NOMO-1 (cell line): ENCODE results near the gene LMX1B.

Experiments
- DNase-seq, 2 experiments: peaks; one replicate each; lab custom pipeline; 2025; ENCODE audit not compliant: unreplicated experiment in 2 of 2; lab: John Stamatoyannopoulos, UW

LMX1B gene

GRCh38 chr9:126604059-126605055 is 9.4 kb upstream of the LMX1B start:
- DNase-seq = no peak

- no peak for DNase-seq
Observed at GRCh38 chr9:126605792-126606482, 7.8 kb upstream of the LMX1B start.

- no peak for DNase-seq
Observed at GRCh38 chr9:126606483-126606870, 7.3 kb upstream of the LMX1B start.

GRCh38 chr9:126607086-126607485 is 6.6 kb upstream of the LMX1B start:
- DNase-seq = no peak

- DNase-seq = no peak
Observed at GRCh38 chr9:126607731-126608130, 6.0 kb upstream of the LMX1B start.

- no peak for DNase-seq
Observed at GRCh38 chr9:126608551-126608950, 5.2 kb upstream of the LMX1B start.

- no peak for DNase-seq
Observed at GRCh38 chr9:126609191-126609590, 4.5 kb upstream of the LMX1B start.

- no peak for DNase-seq
Observed at GRCh38 chr9:126609711-126610388, 3.9 kb upstream of the LMX1B start.

GRCh38 chr9:126611193-126611591 is 2.5 kb upstream of the LMX1B start:
- no peak for DNase-seq

GRCh38 chr9:126611592-126612325 is 2.0 kb upstream of the LMX1B start:
- DNase-seq = peak; percentile 33 to 65

GRCh38 chr9:126612326-126612812 is 1.4 kb upstream of the LMX1B start:
- no peak for DNase-seq

- no peak for DNase-seq
Observed at GRCh38 chr9:126612813-126613641, 701 bp upstream of the LMX1B start.

- no peak for DNase-seq
Observed at GRCh38 chr9:126614088-126614454, 343 bp downstream of the LMX1B start.

GRCh38 chr9:126614455-126615244 is 922 bp downstream of the LMX1B start:
- DNase-seq = no peak

GRCh38 chr9:126615245-126615790 is 1.6 kb downstream of the LMX1B start:
- peak in 1 of 2 experiments; percentile 32 for DNase-seq

GRCh38 chr9:126615791-126616447 is 2.2 kb downstream of the LMX1B start:
- no peak for DNase-seq

- DNase-seq = no peak
Observed at GRCh38 chr9:126616521-126616976, 2.8 kb downstream of the LMX1B start.
